ENCODE results near the gene UBAP2. TPM values are rescaled to one million over a fixed set of nuclear protein-coding genes. Genes with fewer than 3 reads are reported as not detected.
"Not testable (repeated sequence)": the region's sequence is repeated elsewhere in the genome, so short reads cannot be mapped to it uniquely, and the experiment has no call there.

The UBAP2 gene
- total RNA-seq, 6 experiments from 2014 or later = 9.5 to 15.9 (median 11.4) TPM

DNA sequence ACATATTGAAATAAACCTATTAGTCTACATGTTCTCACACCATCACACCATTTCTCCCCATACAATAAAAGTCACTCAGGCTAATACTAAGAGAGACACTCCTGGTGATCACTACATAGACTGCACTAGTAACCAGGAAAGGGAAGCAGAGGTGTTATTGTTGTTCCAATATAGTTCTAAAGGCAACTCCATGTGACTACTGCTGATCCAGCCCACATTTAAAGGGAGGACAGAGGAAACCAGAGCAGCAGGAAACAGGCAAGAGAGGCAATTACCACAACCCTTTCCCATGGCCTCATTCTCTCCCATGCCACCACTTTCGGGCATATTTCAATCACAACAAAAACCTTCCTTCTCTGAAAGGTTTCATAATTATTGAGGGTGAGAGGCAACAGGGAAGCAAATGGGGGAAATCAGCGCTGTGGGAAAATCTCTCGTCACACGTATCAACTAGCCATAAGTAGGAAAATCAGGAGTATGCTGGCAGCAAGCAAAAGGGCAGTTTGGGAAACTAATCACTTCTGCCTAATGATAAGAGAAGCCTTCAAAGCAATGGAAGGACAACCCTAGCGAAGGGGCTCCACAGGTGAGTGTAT lies 1.8 kb downstream of the UBAP2 start:
- H3K36me3 ChIP-seq = no peaks in the 10 kb centered on the region
- no peak for ATAC-seq
- H3K27ac ChIP-seq = no peak overlapping the region
- no peak overlapping the region for H3K4me3 ChIP-seq
- TF ChIP-seq CTCF (IDR thresholded peaks at IDR 0.05) (no peak), POLR2A (IDR thresholded peaks at IDR 0.05) (no peak)
- 49% methylated on average over 5 of the region's 5 CpGs for WGBS (ENCODE audit: insufficient coverage, low coverage, low lambda C conversion rate, missing lambda C conversion rate)
- H3K27me3 ChIP-seq = no peaks in the 10 kb centered on the region
- no peaks in the 10 kb centered on the region for H3K9me3 ChIP-seq
- intact Hi-C loops (cut with DNase I) = no loop called here
- H3K4me1 ChIP-seq = peaks cover 0 to 18% (median 3%) of the 10 kb centered on the region in 4 donors
- DNase-seq = no peak

GRCh38 chr9:34045903-34046302 lies 2.8 kb downstream of the UBAP2 start:
- TF ChIP-seq CTCF (IDR thresholded peaks at IDR 0.05) (no peak), POLR2A (IDR thresholded peaks at IDR 0.05) (no peak)
- 70% methylated on average over 1 of the region's 3 CpGs for WGBS (ENCODE audit: insufficient coverage, low coverage, low lambda C conversion rate, missing lambda C conversion rate)
- no peaks in the 10 kb centered on the region for H3K36me3 ChIP-seq
- H3K27ac ChIP-seq = no peak overlapping the region
- no peak overlapping the region for H3K4me3 ChIP-seq
- peaks cover 0 to 18% (median 3%) of the 10 kb centered on the region in 4 donors for H3K4me1 ChIP-seq
- no peaks in the 10 kb centered on the region for H3K9me3 ChIP-seq
- ATAC-seq = no peak
- intact Hi-C loops (cut with DNase I) = no loop called here
- DNase-seq = no peak
- H3K27me3 ChIP-seq = no peaks in the 10 kb centered on the region

- H3K4me3 ChIP-seq; H3K27me3 ChIP-seq; ATAC-seq; H3K36me3 ChIP-seq; DNase-seq; H3K27ac ChIP-seq; H3K4me1 ChIP-seq; H3K9me3 ChIP-seq; intact Hi-C loops (cut with DNase I): not testable (repeated sequence)
- 95% methylated on average over 3 of the region's 10 CpGs for WGBS (ENCODE audit: insufficient coverage, low coverage, low lambda C conversion rate, missing lambda C conversion rate)
Observed at GRCh38 chr9:34042074-34042473, 6.6 kb downstream of the UBAP2 start.

DNA sequence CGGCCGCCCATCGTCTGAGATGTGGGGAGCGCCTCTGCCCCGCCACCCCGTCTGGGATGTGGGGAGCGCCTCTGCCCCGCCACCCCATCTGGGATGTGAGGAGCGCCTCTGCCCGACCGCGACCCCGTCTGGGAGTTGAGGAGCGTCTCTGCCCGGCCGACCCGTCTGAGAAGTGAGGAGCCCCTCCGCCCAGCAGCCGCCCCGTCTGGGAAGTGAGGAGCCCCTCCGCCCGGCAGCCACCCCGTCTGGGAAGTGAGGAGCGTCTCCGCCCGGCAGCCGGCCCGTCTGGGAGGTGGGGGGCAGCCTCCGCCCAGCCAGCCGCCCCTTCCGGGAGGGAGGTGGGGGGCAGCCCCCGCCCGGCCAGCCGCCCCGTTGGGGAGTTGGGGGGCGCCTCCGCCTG lies 9.8 kb downstream of the UBAP2 start:
- ATAC-seq; H3K27me3 ChIP-seq; H3K27ac ChIP-seq; H3K9me3 ChIP-seq; H3K4me3 ChIP-seq; H3K4me1 ChIP-seq; intact Hi-C loops (cut with DNase I); DNase-seq; H3K36me3 ChIP-seq: not testable (repeated sequence)
- WGBS (ENCODE audit: insufficient coverage, low coverage, low lambda C conversion rate, missing lambda C conversion rate) = 96% methylated on average over 5 of the region's 37 CpGs

GRCh38 chr9:34037626-34038025 lies 11.1 kb downstream of the UBAP2 start:
- Histone ChIP-seq H3K4me3 (no peak overlapping the region), H3K27ac (no peak overlapping the region), H3K9me3 (no peaks in the 10 kb centered on the region), H3K36me3 (no peaks in the 10 kb centered on the region), H3K4me1 (no peaks in the 10 kb centered on the region), H3K27me3 (no peaks in the 10 kb centered on the region)
- no peak for DNase-seq
- intact Hi-C loops (cut with DNase I) = no loop called here
- no peak for ATAC-seq
- 90% methylated on average over 2 of the region's 2 CpGs for WGBS (ENCODE audit: insufficient coverage, low coverage, low lambda C conversion rate, missing lambda C conversion rate)
- TF ChIP-seq POLR2A (IDR thresholded peaks at IDR 0.05) (no peak), CTCF (IDR thresholded peaks at IDR 0.05) (no peak)

DNA sequence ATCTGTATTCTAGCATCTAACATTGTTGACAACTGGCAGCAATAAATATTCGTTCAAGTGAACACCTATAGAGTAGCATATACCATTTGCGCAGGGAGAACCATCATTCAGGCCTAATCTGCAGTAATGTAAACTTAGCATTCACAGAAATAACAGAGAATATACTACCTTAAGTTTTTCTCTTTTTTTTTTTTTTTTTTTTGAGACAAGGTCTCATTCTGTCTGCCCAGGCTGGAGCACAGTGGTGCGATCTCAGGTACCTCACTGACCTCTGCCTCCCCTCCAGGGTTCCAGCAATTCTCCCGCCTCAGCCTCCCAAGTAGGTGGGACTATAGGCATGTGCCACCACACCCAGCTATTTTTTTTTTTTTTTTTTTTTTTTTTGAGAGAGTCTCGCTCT lies 12.1 kb downstream of the UBAP2 start:
- TF ChIP-seq CTCF (IDR thresholded peaks at IDR 0.05) = no peak
- TF ChIP-seq POLR2A (IDR thresholded peaks at IDR 0.05) = no peak
- 91% methylated on average over 3 of the region's 5 CpGs for WGBS (ENCODE audit: insufficient coverage, low coverage, low lambda C conversion rate, missing lambda C conversion rate)
- no peak for DNase-seq

More for the DNA sequence above, 12.1 kb downstream of the UBAP2 start:
- no peak for ATAC-seq
- Histone ChIP-seq H3K4me3 (no peak overlapping the region), H3K36me3 (no peaks in the 10 kb centered on the region), H3K9me3 (no peaks in the 10 kb centered on the region), H3K4me1 (no peaks in the 10 kb centered on the region), H3K27ac (no peak overlapping the region), H3K27me3 (no peaks in the 10 kb centered on the region)
- intact Hi-C loops (cut with DNase I) = no loop called here
